ENCODE results near the gene RABGAP1L.

GRCh38 chr1:175034775-175035174, 875.5 kb downstream of the RABGAP1L start:
- TF ChIP-seq FOXP2 (optimal IDR thresholded peaks at IDR 0.05; ENCODE audit: control extremely low read depth, extremely low read length, insufficient read depth) (no peak), POLR2AphosphoS5 (IDR thresholded peaks at IDR 0.05; ENCODE audit: borderline replicate concordance, low read depth, low read length) (no peak)
